HEK293T (cell line): ENCODE data around the gene PPOX.
A peak's percentile ranks its signal among the peaks of the same experiment; 100 is the strongest.

Experiments used
- CTCF ChIA-PET: fragments of 350-600 bp; formaldehyde crosslinking; extraction: SDS; loops from one replicate; lab custom pipeline; 2021; ENCODE audit warnings: antibody characterized with exemption, inconsistent platforms; lab: Yijun Ruan, JAX
- POLR2A ChIA-PET: fragments of 350-600 bp; formaldehyde crosslinking; extraction: SDS; loops from one replicate; lab custom pipeline; 2020; ENCODE audit warnings: antibody characterized with exemption, inconsistent platforms; lab: Yijun Ruan, JAX
- DNase-seq: peaks from one replicate; pipeline ENCODE4 v3.0.0; 2012; ENCODE audit warnings: mixed read lengths; ENCODE audit errors: extremely low spot score
- ARNT ChIP-seq: fragments of 450-650 bp; IDR thresholded peaks from 2 replicates; pipeline ENCODE4 v1.6.1; 2017; ENCODE audit warnings: mild to moderate bottlenecking
- BHLHE40 ChIP-seq: fragments of 450-650 bp; IDR thresholded peaks from 2 replicates; pipeline ENCODE4 v1.6.1; 2016; ENCODE audit warnings: mild to moderate bottlenecking, moderate library complexity, borderline replicate concordance
- CTBP1 ChIP-seq: fragments of 450-650 bp; IDR thresholded peaks from 2 replicates; pipeline ENCODE4 v1.6.1; 2016; ENCODE audit warnings: borderline replicate concordance
- ELF4 ChIP-seq: fragments of 450-650 bp; IDR thresholded peaks from 2 replicates; pipeline ENCODE4 v1.6.1; 2017; ENCODE audit warnings: antibody characterized with exemption
- FOXA1 ChIP-seq: fragments of 450-650 bp; IDR thresholded peaks from 2 replicates; pipeline ENCODE4 v1.6.1; 2016; ENCODE audit warnings: mild to moderate bottlenecking
- FOXK2 ChIP-seq: fragments of 450-650 bp; IDR thresholded peaks from 2 replicates; pipeline ENCODE4 v1.6.1; 2016; ENCODE audit warnings: mild to moderate bottlenecking
- FOXM1 ChIP-seq: fragments of 450-650 bp; IDR thresholded peaks from 2 replicates; pipeline ENCODE4 v1.6.1; 2017; ENCODE audit warnings: mild to moderate bottlenecking, borderline replicate concordance
- HDGF ChIP-seq: fragments of 450-650 bp; IDR thresholded peaks from 2 replicates; pipeline ENCODE4 v1.6.1; 2017; ENCODE audit warnings: antibody characterized with exemption, borderline replicate concordance
- L3MBTL2 ChIP-seq: fragments of 450-650 bp; conservative IDR thresholded peaks from 2 replicates; pipeline ENCODE4 v1.6.1; 2016; ENCODE audit warnings: mild to moderate bottlenecking
- LEF1 ChIP-seq: fragments of 450-650 bp; IDR thresholded peaks from 2 replicates; pipeline ENCODE4 v1.6.1; 2017; ENCODE audit warnings: mild to moderate bottlenecking, borderline replicate concordance
- NFRKB ChIP-seq: fragments of 450-650 bp; IDR thresholded peaks from 2 replicates; pipeline ENCODE4 v1.6.1; 2016; ENCODE audit warnings: mild to moderate bottlenecking, moderate library complexity
- SP1 ChIP-seq: fragments of 450-650 bp; IDR thresholded peaks from 2 replicates; pipeline ENCODE4 v1.6.1; 2017
- SUZ12 ChIP-seq: fragments of 450-650 bp; IDR thresholded peaks from 2 replicates; pipeline ENCODE4 v1.6.1; 2016; ENCODE audit warnings: mild to moderate bottlenecking
- TARDBP ChIP-seq: fragments of 450-650 bp; IDR thresholded peaks from 2 replicates; pipeline ENCODE4 v1.6.1; 2016
- ZNF384 ChIP-seq: fragments of 450-650 bp; IDR thresholded peaks from 2 replicates; pipeline ENCODE4 v1.6.1; 2016
- TF ChIP-seq, protein P1 (sequence below): fragments of 450-650 bp; IDR thresholded peaks from 2 replicates; pipeline ENCODE4 v1.6.1; 2016

The PPOX gene

DNA sequence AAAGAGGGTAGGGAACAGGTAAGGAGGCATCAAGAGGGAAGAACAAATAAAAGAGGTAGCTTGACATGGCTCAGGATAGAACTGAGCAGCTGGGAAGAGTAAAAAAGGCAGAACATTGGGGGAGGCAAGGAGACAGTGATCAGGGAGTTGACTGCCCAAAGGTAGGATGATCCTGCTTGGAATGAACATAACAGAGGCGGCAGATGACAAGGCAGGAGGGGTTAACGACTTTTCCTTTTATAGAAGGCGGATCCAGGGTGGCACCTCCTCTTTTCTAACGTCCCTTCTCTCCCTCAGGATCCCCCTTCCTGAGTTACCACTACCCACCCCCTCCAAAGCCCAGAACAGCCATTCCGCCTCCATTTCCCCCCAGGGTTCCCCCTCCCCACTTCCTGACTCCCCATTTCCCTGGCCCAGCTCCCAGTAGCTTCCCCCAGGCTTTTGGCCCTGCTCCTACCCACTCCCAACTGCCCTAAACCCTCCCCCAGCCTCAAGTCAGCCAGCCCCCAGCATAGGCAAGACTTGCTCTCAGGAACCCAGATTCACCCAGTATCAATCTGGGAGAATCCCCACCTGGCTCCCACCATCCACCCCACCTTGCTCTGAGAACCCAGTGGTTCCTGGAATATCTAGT lies 33.4 kb downstream of the PPOX start:
- ChIA-PET CTCF (interaction anchor here (0.9 to 1.7 kb wide), 3 partner anchors 26 to 38 kb away, joined by 3 to 9 read pairs (median 4); partner anchors contain the start of gene TOMM40L), POLR2A (interaction anchor here (1.1 to 1.2 kb wide), 2 partner anchors 26 to 189 kb away, joined by 3 read pairs; partner anchors contain the start of gene TOMM40L)
- no peak for DNase-seq
- no peak for TF ChIP-seq LEF1
- TF ChIP-seq, protein P1, sequence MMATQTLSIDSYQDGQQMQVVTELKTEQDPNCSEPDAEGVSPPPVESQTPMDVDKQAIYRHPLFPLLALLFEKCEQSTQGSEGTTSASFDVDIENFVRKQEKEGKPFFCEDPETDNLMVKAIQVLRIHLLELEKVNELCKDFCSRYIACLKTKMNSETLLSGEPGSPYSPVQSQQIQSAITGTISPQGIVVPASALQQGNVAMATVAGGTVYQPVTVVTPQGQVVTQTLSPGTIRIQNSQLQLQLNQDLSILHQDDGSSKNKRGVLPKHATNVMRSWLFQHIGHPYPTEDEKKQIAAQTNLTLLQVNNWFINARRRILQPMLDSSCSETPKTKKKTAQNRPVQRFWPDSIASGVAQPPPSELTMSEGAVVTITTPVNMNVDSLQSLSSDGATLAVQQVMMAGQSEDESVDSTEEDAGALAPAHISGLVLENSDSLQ = no peak
- no peak for TF ChIP-seq CTBP1
- no peak for TF ChIP-seq L3MBTL2
- no peak for TF ChIP-seq SUZ12
- TF ChIP-seq NFRKB = no peak
- TF ChIP-seq HDGF = no peak
- TF ChIP-seq BHLHE40 = no peak
- TF ChIP-seq ARNT = no peak
- no peak for TF ChIP-seq FOXA1
- no peak for TF ChIP-seq FOXK2
- no peak for TF ChIP-seq FOXM1
- TF ChIP-seq TARDBP = no peak
- no peak for TF ChIP-seq ZNF384
- TF ChIP-seq ELF4 = no peak
- TF ChIP-seq SP1 = no peak

DNA sequence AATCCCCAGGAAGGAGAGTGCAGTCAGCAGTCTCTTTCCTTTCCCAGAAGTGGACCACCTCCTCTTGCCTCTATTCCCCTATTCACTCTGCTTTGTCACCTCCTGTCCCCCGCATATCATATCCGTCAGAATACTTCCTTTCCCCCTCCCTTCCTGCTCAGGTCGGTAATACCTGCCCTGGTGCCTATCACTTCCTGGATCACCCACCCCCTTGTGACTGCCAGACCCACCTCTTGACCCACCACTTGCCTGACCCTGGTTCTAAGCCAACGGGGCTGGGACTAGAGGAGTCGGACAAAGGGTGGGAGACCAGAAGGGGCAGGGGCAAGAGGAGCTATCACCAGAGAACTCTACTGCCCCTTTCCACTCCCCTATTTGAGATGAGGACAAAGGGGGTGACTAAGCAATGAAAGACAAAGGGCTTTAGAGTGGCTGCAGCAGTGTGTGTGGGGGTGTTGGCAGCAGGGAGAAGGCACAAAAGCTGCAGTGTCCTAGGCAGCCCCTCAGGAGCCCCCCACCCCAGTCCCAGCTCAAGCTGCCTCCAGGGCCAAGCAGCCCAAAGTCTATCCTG lies 34.3 kb downstream of the PPOX start:
- DNase-seq = no peak
- POLR2A ChIA-PET = interaction anchor here (1.5 kb wide), 1 partner anchor 47 kb away, joined by 4 read pairs; the partner anchor contains the start of gene UFC1
- TF ChIP-seq, protein P1 = no peak
- no peak for TF ChIP-seq FOXM1
- no peak for TF ChIP-seq ARNT
- TF ChIP-seq L3MBTL2 = no peak
- no peak for TF ChIP-seq NFRKB
- no peak for TF ChIP-seq TARDBP
- no peak for TF ChIP-seq SP1
- no peak for TF ChIP-seq HDGF
- CTCF ChIA-PET = interaction anchor here (0.6 to 2.4 kb wide), 2 partner anchors 8 to 102 kb away, joined by 5 to 9 read pairs; no protein-coding TSS in a partner anchor

DNA sequence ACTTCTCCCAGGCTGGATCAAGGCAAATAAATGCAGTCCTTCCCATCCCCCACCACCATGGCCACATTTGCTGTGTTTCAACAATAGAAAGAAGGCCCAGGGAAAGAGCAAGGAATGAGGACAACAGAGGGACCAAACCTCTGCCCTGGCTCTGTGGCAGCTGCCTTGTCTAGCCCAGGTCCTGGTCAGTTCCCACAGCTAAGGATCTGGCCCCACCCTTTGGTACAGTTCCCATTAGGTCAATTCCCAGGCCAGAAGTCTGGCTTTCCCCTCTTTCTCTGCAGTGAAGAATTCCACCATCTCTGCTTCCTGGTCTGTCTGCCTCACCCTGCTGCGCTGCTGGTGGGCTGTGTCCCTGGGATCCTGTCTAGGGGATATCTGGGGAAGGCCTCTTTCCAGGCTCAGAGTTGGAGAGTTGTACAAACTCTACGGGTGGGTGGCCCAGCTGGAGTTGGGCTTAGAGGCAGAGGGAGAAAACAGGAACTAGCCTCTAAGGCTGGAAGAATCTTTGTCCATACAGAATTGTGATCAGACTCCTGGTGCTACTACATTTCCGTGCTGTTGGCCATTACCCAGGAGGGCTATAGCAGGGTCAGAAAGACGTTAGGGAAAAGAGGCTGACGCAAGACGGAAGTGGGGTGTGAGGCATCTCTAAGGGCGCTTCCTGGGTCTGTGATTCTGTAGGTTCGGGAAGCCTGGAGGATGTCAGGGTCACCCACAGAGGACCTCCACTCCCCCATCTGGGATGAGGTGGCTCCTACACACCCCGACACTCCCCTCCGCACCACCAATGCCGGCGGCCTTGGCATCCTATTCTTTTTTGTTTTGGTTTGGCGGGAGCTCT lies 35.0 kb downstream of the PPOX start:
- POLR2A ChIA-PET = interaction anchor here (0.6 to 2.7 kb wide), 19 partner anchors 8 to 239 kb away, joined by 3 to 32 read pairs (median 5); partner anchors contain the start of genes APOA2, B4GALT3, FCER1G and MPZ
- TF ChIP-seq L3MBTL2 = no peak
- no peak for TF ChIP-seq FOXA1
- TF ChIP-seq ELF4 = no peak
- TF ChIP-seq HDGF = no peak
- TF ChIP-seq SUZ12 = no peak
- no peak for TF ChIP-seq LEF1
- TF ChIP-seq TARDBP = no peak
- no peak for TF ChIP-seq SP1
- TF ChIP-seq, protein P1 = no peak
- TF ChIP-seq BHLHE40 = no peak
- TF ChIP-seq NFRKB = no peak
- no peak for TF ChIP-seq FOXM1
- TF ChIP-seq FOXK2 = no peak
- CTCF ChIA-PET = interaction anchor here (0.6 to 2.4 kb wide), 3 partner anchors 8 to 101 kb away, joined by 4 to 9 read pairs (median 5); no protein-coding TSS in a partner anchor
- no peak for DNase-seq

DNA sequence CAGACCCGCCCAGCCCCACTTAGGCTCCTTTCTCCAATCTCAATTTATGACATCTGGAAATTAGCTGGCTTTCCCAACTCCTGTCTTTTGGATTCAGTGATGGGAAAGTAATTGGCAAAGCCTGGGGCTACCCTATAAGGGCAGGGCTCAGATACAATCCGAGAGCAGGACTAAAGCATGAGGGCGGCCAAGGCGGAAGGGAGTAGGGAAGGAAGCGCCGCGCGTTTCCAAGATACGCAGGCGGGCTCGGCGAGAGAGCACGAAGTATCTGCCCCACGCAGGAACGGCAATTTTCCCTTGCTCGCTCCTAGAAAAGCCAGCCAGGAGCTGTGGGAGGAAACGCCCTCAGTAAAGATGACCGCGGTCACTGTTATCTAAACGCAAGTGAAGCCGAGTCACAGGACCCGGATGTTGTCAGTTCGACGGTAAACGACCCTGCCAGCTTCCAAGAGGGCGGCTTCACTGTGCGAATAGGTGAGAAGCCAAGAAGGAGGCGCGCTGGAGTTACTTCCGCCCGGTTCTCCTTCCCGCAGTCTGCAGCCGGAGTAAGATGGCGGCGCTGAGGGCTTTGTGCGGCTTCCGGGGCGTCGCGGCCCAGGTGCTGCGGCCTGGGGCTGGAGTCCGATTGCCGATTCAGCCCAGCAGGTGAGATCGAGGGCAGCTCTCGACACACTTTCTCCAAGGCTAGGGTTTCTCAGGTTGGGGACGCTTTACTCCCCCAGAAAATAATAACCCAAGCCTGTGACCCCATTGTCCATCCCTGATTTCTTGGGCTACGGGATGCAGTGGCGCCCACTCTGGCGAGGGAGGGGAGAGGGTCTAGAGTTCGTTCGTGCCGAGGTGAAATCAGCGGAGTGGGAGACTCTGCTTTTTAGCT lies 35.8 kb downstream of the PPOX start, which contains the start of gene NDUFS2:
NDUFS2 (plus strand) TSS at position 532 of the 877 bp plus-strand sequence; CDS start at position 551, 19 bp downstream.
- peak; percentile 98 for DNase-seq
- no peak for TF ChIP-seq ZNF384
- TF ChIP-seq CTBP1 = no peak
- no peak for TF ChIP-seq FOXM1
- TF ChIP-seq, protein P1 = no peak
- no peak for TF ChIP-seq BHLHE40
- peak; percentile 71 for TF ChIP-seq NFRKB
- TF ChIP-seq L3MBTL2 = peak; percentile 45; the same call in 1 of the 2 replicates
- TF ChIP-seq FOXK2 = no peak
- TF ChIP-seq SP1 = no peak
- no peak for TF ChIP-seq LEF1
- TF ChIP-seq SUZ12 = no peak
- peak; percentile 90 for TF ChIP-seq ELF4
- TF ChIP-seq ARNT = no peak
- TF ChIP-seq FOXA1 = no peak
- POLR2A ChIA-PET = interaction anchor here (0.6 to 2.7 kb wide), 24 partner anchors 9 to 238 kb away, joined by 3 to 32 read pairs (median 4); partner anchors contain the start of genes APOA2, B4GALT3, FCER1G and MPZ
- CTCF ChIA-PET = interaction anchor here (0.6 to 2.4 kb wide), 6 partner anchors 9 to 180 kb away, joined by 3 to 9 read pairs (median 4); partner anchors contain the start of gene PPOX
